GM12801 (cell line): ENCODE measurements around the gene DOK1.

Source experiments
- TF ChIP-seq, protein P1 (sequence below): IDR thresholded peaks from one replicate; pipeline ENCODE4 v1.5.1; 2011; ENCODE audit warnings: control low read depth; ENCODE audit not compliant: insufficient read length; ENCODE audit errors: extremely low read depth

DOK1 gene

DNA sequence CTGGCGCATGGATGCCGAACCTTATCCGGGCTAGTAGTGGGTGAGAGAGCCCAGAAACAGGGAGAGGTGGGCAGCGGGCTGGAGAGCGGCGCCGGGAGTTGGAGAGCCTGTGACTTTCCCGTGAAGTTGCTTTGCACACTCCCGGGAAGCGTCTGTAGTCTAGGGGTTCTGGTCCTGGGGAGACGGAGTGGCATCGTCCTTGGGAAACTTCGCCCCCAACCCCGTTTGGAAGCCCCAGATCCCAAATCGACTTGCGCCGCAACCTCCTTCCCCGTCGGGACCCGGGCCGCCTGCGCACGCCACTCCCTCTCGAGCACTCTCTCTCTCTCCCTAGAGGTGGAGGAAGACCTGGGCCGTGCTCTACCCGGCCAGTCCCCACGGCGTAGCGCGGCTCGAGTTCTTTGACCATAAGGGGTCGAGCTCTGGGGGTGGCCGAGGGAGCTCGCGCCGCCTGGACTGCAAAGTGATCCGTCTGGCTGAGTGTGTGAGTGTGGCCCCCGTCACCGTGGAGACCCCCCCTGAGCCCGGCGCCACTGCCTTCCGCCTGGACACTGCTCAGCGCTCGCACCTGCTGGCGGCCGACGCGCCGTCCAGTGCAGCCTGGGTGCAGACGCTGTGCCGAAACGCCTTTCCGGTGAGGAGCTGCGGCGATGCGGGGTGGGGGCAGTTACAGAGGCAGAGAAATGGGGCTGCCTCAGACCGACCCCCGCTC is 456 bp downstream of the DOK1 start:
- TF ChIP-seq, protein P1, sequence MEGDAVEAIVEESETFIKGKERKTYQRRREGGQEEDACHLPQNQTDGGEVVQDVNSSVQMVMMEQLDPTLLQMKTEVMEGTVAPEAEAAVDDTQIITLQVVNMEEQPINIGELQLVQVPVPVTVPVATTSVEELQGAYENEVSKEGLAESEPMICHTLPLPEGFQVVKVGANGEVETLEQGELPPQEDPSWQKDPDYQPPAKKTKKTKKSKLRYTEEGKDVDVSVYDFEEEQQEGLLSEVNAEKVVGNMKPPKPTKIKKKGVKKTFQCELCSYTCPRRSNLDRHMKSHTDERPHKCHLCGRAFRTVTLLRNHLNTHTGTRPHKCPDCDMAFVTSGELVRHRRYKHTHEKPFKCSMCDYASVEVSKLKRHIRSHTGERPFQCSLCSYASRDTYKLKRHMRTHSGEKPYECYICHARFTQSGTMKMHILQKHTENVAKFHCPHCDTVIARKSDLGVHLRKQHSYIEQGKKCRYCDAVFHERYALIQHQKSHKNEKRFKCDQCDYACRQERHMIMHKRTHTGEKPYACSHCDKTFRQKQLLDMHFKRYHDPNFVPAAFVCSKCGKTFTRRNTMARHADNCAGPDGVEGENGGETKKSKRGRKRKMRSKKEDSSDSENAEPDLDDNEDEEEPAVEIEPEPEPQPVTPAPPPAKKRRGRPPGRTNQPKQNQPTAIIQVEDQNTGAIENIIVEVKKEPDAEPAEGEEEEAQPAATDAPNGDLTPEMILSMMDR, result no peak

DNA sequence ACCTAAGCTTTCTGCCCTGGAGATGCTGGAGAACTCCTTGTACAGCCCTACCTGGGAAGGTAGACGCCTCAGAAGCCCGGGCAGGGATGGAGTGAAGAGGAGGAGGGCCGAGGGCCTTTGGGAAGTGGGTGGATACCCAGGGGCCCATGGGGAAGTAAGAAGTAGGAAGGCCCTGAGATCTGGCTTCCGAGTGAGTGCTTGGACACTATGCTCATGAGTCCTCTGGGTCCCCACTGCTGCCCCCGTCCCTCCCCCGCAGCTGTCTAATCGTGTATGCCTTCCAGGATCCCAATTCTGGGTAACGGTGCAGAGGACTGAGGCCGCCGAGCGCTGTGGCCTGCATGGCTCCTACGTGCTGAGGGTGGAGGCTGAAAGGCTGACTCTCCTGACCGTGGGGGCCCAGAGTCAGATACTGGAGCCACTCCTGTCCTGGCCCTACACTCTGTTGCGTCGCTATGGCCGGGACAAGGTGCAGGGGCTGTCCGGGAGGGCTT is 1.1 kb downstream of the DOK1 start:
- TF ChIP-seq, protein P1, result no peak

DNA sequence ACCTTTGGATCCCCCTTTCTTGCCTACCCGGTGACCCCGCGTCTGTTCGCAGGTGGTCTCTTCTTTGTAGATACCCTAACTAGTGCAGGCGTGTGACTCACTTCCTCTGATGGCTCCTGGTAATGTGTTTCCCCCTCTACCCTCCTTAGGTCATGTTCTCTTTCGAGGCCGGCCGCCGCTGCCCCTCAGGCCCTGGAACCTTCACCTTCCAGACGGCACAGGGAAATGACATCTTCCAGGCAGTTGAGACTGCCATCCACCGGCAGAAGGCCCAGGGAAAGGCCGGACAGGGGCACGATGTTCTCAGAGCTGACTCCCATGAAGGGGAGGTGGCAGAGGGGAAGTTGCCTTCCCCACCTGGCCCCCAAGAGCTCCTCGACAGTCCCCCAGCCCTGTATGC is 1.6 kb downstream of the DOK1 start:
- TF ChIP-seq, protein P1, result no peak

DNA sequence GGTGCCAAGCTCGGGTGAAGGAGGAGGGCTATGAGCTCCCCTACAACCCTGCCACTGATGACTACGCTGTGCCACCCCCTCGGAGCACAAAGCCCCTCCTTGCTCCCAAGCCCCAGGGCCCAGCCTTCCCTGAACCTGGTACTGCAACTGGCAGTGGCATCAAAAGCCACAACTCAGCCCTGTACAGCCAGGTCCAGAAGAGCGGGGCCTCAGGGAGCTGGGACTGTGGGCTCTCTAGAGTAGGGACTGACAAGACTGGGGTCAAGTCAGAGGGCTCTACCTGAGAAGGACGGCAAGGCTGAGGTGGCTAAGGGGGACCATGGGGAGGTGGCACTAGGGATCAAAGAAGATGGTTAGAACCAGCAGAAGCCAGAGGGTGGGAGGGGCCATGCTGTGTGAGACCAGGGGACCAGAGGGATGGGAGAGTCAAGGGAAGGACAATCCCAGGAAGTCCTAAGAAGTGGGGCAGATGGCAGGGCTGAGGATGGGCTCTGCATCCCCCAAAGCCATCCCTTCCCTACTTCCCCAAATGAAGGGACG is 2.4 kb downstream of the DOK1 start:
- TF ChIP-seq, protein P1, result no peak

DNA sequence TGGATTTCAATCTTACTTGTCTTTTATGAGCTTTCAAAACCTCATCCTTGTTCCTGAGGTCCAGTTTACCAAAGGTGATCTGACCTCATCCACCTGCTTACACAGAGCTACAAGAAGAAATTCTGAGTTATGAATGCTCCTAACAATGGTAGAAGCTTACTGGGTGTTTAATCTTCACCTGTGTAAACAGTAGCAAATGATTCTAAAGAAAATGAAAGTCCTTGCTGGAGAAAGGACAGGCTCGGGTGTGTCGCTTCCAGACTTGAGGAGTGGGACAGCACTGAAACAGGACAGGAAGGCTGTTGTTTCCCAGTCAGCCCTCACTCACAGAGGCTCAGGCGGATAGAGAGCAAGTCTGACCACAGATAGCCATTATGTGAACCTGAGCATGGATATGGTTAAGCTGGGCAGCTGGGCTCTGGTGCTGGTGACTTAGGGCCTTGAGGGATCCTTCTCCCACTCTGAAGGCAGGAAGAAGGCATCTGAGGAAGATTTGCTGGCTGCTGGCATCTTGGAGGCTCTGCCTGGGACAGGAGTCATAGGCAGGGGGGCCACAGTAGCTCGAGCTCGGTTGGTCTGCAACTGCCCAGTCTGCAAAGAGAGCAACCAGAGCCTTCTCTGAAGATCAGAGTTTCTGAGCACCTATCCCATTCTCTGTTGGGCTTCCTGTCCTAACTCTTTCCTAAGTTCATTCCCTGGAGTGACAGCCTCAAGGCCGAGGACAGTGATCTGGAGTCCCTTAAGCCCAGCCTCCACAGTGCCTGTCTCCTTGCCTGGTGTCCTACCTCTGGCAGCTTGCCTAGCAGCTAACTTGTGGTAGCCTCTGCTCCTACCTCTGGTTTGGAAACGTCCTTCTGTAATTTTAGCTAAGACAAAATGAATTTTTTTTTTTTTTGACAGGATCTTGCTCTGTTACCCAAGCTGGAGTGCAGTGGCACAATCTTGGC is 4.0 kb downstream of the DOK1 start:
- TF ChIP-seq, protein P1, result no peak

DNA sequence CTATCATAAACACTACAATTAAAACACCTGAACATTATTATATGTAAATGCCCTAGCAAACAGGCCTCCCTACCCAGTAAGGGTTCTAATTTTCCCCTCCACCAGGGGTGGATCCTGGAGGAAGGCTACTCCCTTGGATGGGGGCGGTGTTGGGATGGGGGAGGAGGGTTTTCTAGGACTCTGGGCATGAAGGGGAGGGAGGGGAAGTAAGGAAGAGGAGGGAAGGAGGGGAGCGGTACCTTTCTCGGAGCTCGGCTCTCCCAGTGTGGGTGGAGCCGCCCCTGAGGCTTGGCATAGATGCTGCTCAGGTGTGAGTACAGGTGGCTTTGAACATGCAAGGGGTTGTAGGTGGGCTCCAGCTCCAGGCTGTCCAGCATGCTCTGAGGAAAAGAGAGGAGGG is 5.4 kb downstream of the DOK1 start:
- TF ChIP-seq, protein P1, result no peak

DNA sequence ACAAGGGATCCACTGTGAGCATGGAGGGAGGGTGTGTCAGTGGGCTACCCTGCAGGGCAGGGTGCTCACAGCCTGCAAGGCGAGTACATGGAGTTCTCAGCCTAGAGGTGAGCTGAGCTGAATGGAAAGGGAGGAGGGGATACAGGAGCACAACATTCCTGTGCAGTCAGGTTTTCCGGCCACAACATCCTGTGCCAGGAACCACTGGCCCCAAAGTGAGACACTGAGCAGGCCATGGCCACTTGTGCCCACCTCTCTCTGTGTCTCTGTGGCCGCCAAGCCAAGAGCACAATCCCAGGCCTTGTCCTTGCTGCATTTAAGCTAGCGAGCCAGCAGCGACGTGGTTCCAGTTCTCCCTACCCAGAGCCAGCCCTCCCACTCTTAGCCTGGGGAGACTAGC is 6.1 kb downstream of the DOK1 start:
- TF ChIP-seq, protein P1, result no peak
